OCI-LY7 (cell line): ENCODE measurements around the gene PPIL6.

Experiments used
- CTCF ChIP-seq: fragments of 200-600 bp; sonication (generic); conservative IDR thresholded peaks from 2 replicates; pipeline ENCODE4 v1.5.1; 2014; ENCODE audit warnings: mild to moderate bottlenecking, antibody characterized with exemption, low read length, moderate library complexity, mixed read lengths
- EZH2phosphoT487 ChIP-seq: fragments of 200-600 bp; sonication (generic); IDR thresholded peaks from 2 replicates; pipeline ENCODE4 v1.6.1; 2018; ENCODE audit warnings: low read depth, borderline replicate concordance, mild to moderate bottlenecking, mixed run types, antibody characterized with exemption, low read length, moderate library complexity, mixed read lengths

- TF ChIP-seq CTCF, result no peak
- TF ChIP-seq EZH2phosphoT487, result no peak
Measured at GRCh38 chr6:109486068-109486467, 45.6 kb upstream of the PPIL6 start.
